ENCODE results near the gene C1QTNF12.

Gene C1QTNF12

GRCh38 chr1:1243266-1243660, 3.3 kb downstream of the C1QTNF12 start:
- TF ChIP-seq EP300 (IDR thresholded peaks at IDR 0.05; ENCODE audit: borderline replicate concordance), result no peak
- TF ChIP-seq MAX (IDR thresholded peaks at IDR 0.05), result no peak
- TF ChIP-seq YY1 (IDR thresholded peaks at IDR 0.05; ENCODE audit: low read depth), result no peak
- no peak for TF ChIP-seq RAD21 (IDR thresholded peaks at IDR 0.05; ENCODE audit: low read depth)
- no peak for TF ChIP-seq ZBTB7A (IDR thresholded peaks at IDR 0.05; ENCODE audit: low read depth)
- TF ChIP-seq CREB1 (IDR thresholded peaks at IDR 0.05; ENCODE audit: low read depth), result no peak
- TF ChIP-seq, protein P1, sequence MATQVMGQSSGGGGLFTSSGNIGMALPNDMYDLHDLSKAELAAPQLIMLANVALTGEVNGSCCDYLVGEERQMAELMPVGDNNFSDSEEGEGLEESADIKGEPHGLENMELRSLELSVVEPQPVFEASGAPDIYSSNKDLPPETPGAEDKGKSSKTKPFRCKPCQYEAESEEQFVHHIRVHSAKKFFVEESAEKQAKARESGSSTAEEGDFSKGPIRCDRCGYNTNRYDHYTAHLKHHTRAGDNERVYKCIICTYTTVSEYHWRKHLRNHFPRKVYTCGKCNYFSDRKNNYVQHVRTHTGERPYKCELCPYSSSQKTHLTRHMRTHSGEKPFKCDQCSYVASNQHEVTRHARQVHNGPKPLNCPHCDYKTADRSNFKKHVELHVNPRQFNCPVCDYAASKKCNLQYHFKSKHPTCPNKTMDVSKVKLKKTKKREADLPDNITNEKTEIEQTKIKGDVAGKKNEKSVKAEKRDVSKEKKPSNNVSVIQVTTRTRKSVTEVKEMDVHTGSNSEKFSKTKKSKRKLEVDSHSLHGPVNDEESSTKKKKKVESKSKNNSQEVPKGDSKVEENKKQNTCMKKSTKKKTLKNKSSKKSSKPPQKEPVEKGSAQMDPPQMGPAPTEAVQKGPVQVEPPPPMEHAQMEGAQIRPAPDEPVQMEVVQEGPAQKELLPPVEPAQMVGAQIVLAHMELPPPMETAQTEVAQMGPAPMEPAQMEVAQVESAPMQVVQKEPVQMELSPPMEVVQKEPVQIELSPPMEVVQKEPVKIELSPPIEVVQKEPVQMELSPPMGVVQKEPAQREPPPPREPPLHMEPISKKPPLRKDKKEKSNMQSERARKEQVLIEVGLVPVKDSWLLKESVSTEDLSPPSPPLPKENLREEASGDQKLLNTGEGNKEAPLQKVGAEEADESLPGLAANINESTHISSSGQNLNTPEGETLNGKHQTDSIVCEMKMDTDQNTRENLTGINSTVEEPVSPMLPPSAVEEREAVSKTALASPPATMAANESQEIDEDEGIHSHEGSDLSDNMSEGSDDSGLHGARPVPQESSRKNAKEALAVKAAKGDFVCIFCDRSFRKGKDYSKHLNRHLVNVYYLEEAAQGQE (IDR thresholded peaks at IDR 0.05; ENCODE audit: low read depth), result no peak
- no peak for TF ChIP-seq EGR1 (IDR thresholded peaks at IDR 0.05)
- no peak for TF ChIP-seq TAF1 (IDR thresholded peaks at IDR 0.05; ENCODE audit: low read depth)
- TF ChIP-seq FOXM1 (IDR thresholded peaks at IDR 0.05; ENCODE audit: borderline replicate concordance, low read depth), result no peak
- no peak for TF ChIP-seq NFIC (IDR thresholded peaks at IDR 0.05)
- TF ChIP-seq TCF12 (IDR thresholded peaks at IDR 0.05; ENCODE audit: low read depth), result no peak
- no peak for TF ChIP-seq CEBPB (IDR thresholded peaks at IDR 0.05)
- TF ChIP-seq, protein P2, sequence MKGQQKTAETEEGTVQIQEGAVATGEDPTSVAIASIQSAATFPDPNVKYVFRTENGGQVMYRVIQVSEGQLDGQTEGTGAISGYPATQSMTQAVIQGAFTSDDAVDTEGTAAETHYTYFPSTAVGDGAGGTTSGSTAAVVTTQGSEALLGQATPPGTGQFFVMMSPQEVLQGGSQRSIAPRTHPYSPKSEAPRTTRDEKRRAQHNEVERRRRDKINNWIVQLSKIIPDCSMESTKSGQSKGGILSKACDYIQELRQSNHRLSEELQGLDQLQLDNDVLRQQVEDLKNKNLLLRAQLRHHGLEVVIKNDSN (IDR thresholded peaks at IDR 0.05), result no peak

- TF ChIP-seq TEAD4 (IDR thresholded peaks at IDR 0.05) (no peak), YY1 (IDR thresholded peaks at IDR 0.05; ENCODE audit: low read depth) (no peak), NFIC (IDR thresholded peaks at IDR 0.05) (no peak), RAD21 (IDR thresholded peaks at IDR 0.05; ENCODE audit: low read depth) (no peak), TAF1 (IDR thresholded peaks at IDR 0.05; ENCODE audit: low read depth) (no peak), ZBTB7A (IDR thresholded peaks at IDR 0.05; ENCODE audit: low read depth) (no peak), EP300 (IDR thresholded peaks at IDR 0.05; ENCODE audit: borderline replicate concordance) (no peak), EGR1 (IDR thresholded peaks at IDR 0.05) (no peak), TCF12 (IDR thresholded peaks at IDR 0.05; ENCODE audit: low read depth) (no peak), CREB1 (IDR thresholded peaks at IDR 0.05; ENCODE audit: low read depth) (no peak), FOXM1 (IDR thresholded peaks at IDR 0.05; ENCODE audit: borderline replicate concordance, low read depth) (no peak), MAX (IDR thresholded peaks at IDR 0.05) (no peak), CEBPB (IDR thresholded peaks at IDR 0.05) (no peak)
- TF ChIP-seq, protein P2 (IDR thresholded peaks at IDR 0.05), result no peak
- TF ChIP-seq, protein P1 (IDR thresholded peaks at IDR 0.05; ENCODE audit: low read depth), result no peak
These were observed 3.9 kb downstream of the C1QTNF12 start for GRCh38 chr1:1242461-1243265.

DNA sequence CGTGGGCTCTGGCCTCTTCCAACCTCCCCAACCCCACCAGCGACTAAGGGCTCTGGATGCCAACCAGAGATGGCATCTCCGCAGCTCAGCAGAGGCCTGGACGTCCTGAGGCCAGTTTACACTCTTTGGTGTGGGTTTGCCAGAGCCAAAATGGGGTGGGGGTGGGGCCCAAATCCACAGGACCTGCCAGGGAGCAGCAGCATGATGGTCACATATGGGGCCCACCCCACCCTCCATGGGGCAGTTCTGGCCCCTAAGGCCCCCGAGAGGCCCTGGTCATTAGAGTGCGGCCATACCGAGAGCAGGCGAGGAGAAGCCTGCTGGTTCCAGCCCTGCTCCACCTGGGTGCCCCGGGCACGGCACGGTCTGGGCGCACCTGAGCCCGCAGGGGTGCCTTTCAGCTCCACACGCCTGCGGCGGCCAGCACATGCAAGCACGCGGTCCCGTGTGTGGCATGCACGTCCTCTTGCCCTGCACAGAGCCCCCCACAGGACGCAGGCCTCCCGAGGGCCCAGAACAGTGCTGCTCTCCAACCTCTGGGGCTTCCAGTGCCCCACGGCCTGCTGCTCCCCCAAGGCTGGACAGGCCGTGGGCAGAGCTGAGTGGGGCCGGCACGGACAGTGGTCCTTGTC, 4.8 kb downstream of the C1QTNF12 start:
- TF ChIP-seq, protein P2 (IDR thresholded peaks at IDR 0.05), result no peak
- TF ChIP-seq RAD21 (IDR thresholded peaks at IDR 0.05; ENCODE audit: low read depth) (no peak), CREB1 (IDR thresholded peaks at IDR 0.05; ENCODE audit: low read depth) (no peak), YY1 (IDR thresholded peaks at IDR 0.05; ENCODE audit: low read depth) (no peak), FOXM1 (IDR thresholded peaks at IDR 0.05; ENCODE audit: borderline replicate concordance, low read depth) (no peak), TAF1 (IDR thresholded peaks at IDR 0.05; ENCODE audit: low read depth) (no peak), TEAD4 (IDR thresholded peaks at IDR 0.05) (no peak), NFIC (IDR thresholded peaks at IDR 0.05) (no peak), EGR1 (IDR thresholded peaks at IDR 0.05) (no peak), CEBPB (IDR thresholded peaks at IDR 0.05) (no peak), TCF12 (IDR thresholded peaks at IDR 0.05; ENCODE audit: low read depth) (no peak), EP300 (IDR thresholded peaks at IDR 0.05; ENCODE audit: borderline replicate concordance) (no peak), MAX (IDR thresholded peaks at IDR 0.05) (no peak), ZBTB7A (IDR thresholded peaks at IDR 0.05; ENCODE audit: low read depth) (no peak)
- TF ChIP-seq, protein P1 (IDR thresholded peaks at IDR 0.05; ENCODE audit: low read depth), result no peak
